Natural killer cell (primary cell): ENCODE results near the gene ATP6V1A. TPM values are rescaled to one million over a fixed set of nuclear protein-coding genes. Genes with fewer than 3 reads are reported as not detected.

Experiments
- ATAC-seq, 3 donors: fragments of 150-1000 bp in 2 of 3; fragments of 200-7000 bp in 1 of 3; cut with Tn5 transposase; 1 replicate in 1 of 3; 2 replicates in 2 of 3; pipeline ENCODE4 v1.10.0; 2021; ENCODE audit warnings: mild to moderate bottlenecking in 2 of 3, moderate library complexity in 2 of 3
- DNase-seq, 2 donors: peaks; one replicate each; pipeline versions ENCODE4 v3.0.0 to v3.0.0-alpha.2; 2013 to 2021; ENCODE audit warnings: mixed read lengths in 1 of 2
- H3K27ac ChIP-seq: one replicate; pipeline ENCODE4 v1.5.1; 2013; ENCODE audit warnings: mild to moderate bottlenecking, low read length
- H3K27me3 ChIP-seq: one replicate; pipeline ENCODE4 v1.6.1; 2013; ENCODE audit warnings: low read length; ENCODE audit not compliant: control insufficient read depth, insufficient read depth
- H3K36me3 ChIP-seq: one replicate; pipeline ENCODE4 v1.6.1; 2013; ENCODE audit warnings: low read length; ENCODE audit not compliant: control insufficient read depth, insufficient read depth
- H3K4me1 ChIP-seq: one replicate; pipeline ENCODE4 v1.6.1; 2013; ENCODE audit warnings: low read length; ENCODE audit not compliant: control insufficient read depth, insufficient read depth
- H3K4me3 ChIP-seq: one replicate; pipeline ENCODE4 v1.5.1; 2013; ENCODE audit warnings: low read length
- H3K9me3 ChIP-seq: one replicate; pipeline ENCODE4 v1.6.1; 2013; ENCODE audit warnings: low read length; ENCODE audit not compliant: control insufficient read depth, insufficient read depth
- H3K27ac Mint-ChIP-seq, 2 donors: one replicate each; pipeline ENCODE4 v1.8.0; 2022; ENCODE audit warnings: mild to moderate bottlenecking in 2 of 2, mixed read lengths in 2 of 2, moderate library complexity in 1 of 2
- H3K27me3 Mint-ChIP-seq, 2 donors: one replicate each; pipeline ENCODE4 v1.8.0; 2022; ENCODE audit warnings: low read depth in 2 of 2, mixed read lengths in 2 of 2
- H3K36me3 Mint-ChIP-seq: one replicate; pipeline ENCODE4 v1.8.0; 2022; ENCODE audit warnings: mixed read lengths
- H3K4me1 Mint-ChIP-seq, 2 donors: one replicate each; pipeline ENCODE4 v1.8.0; 2022; ENCODE audit warnings: mixed read lengths in 2 of 2
- H3K4me3 Mint-ChIP-seq: one replicate; pipeline ENCODE4 v1.8.0; 2022; ENCODE audit warnings: mild to moderate bottlenecking, moderate library complexity, mixed read lengths
- H3K9me3 Mint-ChIP-seq, 2 donors: one replicate each; pipeline ENCODE4 v1.8.0; 2022; ENCODE audit warnings: mixed read lengths in 2 of 2
- CTCF ChIP-seq: fragments of 200-600 bp; IDR thresholded peaks from one replicate; pipeline ENCODE4 v1.8.0; 2022; ENCODE audit warnings: antibody characterized with exemption
- WGBS: methylation state at CpG from one replicate; pipeline ENCODE4 v1.1.7; 2013; ENCODE audit warnings: missing lambda C conversion rate; ENCODE audit not compliant: insufficient coverage; 5-methylcytosine and 5-hydroxymethylcytosine counted together
- intact Hi-C: fragments of 100-400 bp; cut with micrococcal nuclease; formaldehyde crosslinking; loops from one replicate; pipeline ENCODE4 v1.14.2; 2022
- total RNA-seq, 4 donors: library from RNA; stranded (reverse); fragments of 120-200 nt in 1 of 4; gene quantifications; one replicate each; pipeline versions ENCODE4 v1.2.3 to v1.2.4, GENCODE V29; 2013 to 2022

ATP6V1A gene
- total RNA-seq, 3 donors from 2014 or later (not counting 1 experiment from before 2014, with no cell fraction given), result 26.3 to 31.9 (median 30.0) TPM

- Histone ChIP-seq H3K9me3 (no peaks in the 10 kb centered on the region), H3K36me3 (no peaks in the 10 kb centered on the region), H3K27ac (no peak overlapping the region), H3K27me3 (no peaks in the 10 kb centered on the region), H3K4me3 (no peak overlapping the region), H3K4me1 (peaks cover 10% of the 10 kb centered on the region)
- 100% methylated on average over 2 of the region's 2 CpGs for WGBS
- no peaks in the 10 kb centered on the region for H3K9me3 Mint-ChIP-seq
- no peak for ATAC-seq
- H3K27me3 Mint-ChIP-seq, result peaks cover 0 to 2% of the 10 kb centered on the region in 2 donors
- peaks cover 7 to 8% of the 10 kb centered on the region in 2 donors for H3K4me1 Mint-ChIP-seq
- peak overlapping the region; percentile 87 for H3K4me3 Mint-ChIP-seq
- intact Hi-C loops, result loop anchor here (2.0 kb wide), 1 partner anchor 103 kb away; no protein-coding TSS in a partner anchor
- H3K27ac Mint-ChIP-seq, result no peak overlapping the region
- DNase-seq, result no peak
- H3K36me3 Mint-ChIP-seq, result no peaks in the 10 kb centered on the region
- TF ChIP-seq CTCF, result no peak
Observed at GRCh38 chr3:113839551-113839950, 92.7 kb downstream of the ATP6V1A start.

- Histone ChIP-seq H3K27ac (no peak overlapping the region), H3K27me3 (no peaks in the 10 kb centered on the region), H3K4me3 (no peak overlapping the region), H3K4me1 (no peaks in the 10 kb centered on the region), H3K36me3 (no peaks in the 10 kb centered on the region), H3K9me3 (no peaks in the 10 kb centered on the region)
- 76% methylated on average over 2 of the region's 4 CpGs for WGBS
- ATAC-seq, result peak in 2 of 3 donors; percentile 50 to 61
- intact Hi-C loops, result no loop called here
- Mint-ChIP-seq H3K36me3 (no peaks in the 10 kb centered on the region), H3K9me3 (no peaks in the 10 kb centered on the region), H3K4me1 (no peaks in the 10 kb centered on the region), H3K27me3 (no peaks in the 10 kb centered on the region), H3K4me3 (no peak overlapping the region), H3K27ac (no peak overlapping the region)
- peak; percentile 58 for TF ChIP-seq CTCF
- peak in 1 of 2 donors; percentile 52 for DNase-seq
Observed at GRCh38 chr3:113844622-113845222, 97.9 kb downstream of the ATP6V1A start.

- intact Hi-C loops, result no loop called here
- H3K27me3 Mint-ChIP-seq, result no peaks in the 10 kb centered on the region
- no peaks in the 10 kb centered on the region for H3K9me3 Mint-ChIP-seq
Observed at GRCh38 chr3:113847247-113847646, 100.4 kb downstream of the ATP6V1A start.

More at GRCh38 chr3:113847247-113847646, 100.4 kb downstream of the ATP6V1A start:
- no peaks in the 10 kb centered on the region for H3K36me3 Mint-ChIP-seq
- no peak overlapping the region for H3K27ac Mint-ChIP-seq
- Histone ChIP-seq H3K9me3 (no peaks in the 10 kb centered on the region), H3K36me3 (no peaks in the 10 kb centered on the region), H3K27ac (no peak overlapping the region), H3K4me1 (no peaks in the 10 kb centered on the region), H3K4me3 (no peak overlapping the region), H3K27me3 (no peaks in the 10 kb centered on the region)
- no peaks in the 10 kb centered on the region for H3K4me1 Mint-ChIP-seq
- H3K4me3 Mint-ChIP-seq, result no peak overlapping the region
- DNase-seq, result no peak
- no peak for TF ChIP-seq CTCF
- ATAC-seq, result no peak
